ENCODE results near the gene TENT5A.
"Not testable (repeated sequence)": the region's sequence is repeated elsewhere in the genome, so short reads cannot be mapped to it uniquely, and the experiment has no call there.

The TENT5A gene

DNA sequence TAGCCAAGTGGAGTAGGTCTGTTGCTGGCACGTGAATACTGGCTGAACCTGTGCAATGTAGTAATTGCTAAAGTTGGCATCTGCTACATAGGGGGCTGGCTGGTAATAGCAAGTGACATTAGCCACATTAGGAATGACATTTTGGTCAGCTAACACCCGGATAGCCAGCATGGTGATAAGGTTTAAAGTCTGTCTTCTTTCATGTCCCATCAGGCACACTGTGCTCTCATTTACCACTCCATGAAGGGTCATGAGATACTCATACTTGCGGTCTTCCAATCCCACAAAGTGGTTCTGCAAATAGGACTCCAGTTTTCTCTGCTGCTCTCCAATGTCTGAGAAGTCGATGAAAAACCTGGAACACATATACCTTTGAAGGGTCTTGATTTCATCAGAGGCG lies 2.8 kb downstream of the TENT5A start:
- DNase-seq = no peak

DNA sequence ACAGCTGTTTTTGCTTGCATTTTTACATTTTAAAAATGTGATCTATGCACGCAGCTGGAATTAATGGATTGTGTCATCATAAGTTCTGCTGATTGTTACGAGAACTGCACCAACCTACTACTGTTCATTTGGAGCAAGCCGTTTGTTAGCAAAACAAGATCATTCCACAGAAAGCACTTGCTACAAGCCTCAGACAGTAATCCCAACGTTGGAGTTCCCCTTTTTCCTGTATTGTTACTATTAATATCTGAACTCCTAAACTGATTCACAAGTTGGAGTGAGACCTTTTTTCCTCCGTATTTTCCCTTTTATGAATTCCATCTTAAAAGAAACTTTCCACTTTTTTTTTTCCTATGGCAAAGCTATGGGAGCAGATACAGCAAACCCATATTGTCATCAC lies 3.5 kb downstream of the TENT5A start:
- no peak for DNase-seq

DNA sequence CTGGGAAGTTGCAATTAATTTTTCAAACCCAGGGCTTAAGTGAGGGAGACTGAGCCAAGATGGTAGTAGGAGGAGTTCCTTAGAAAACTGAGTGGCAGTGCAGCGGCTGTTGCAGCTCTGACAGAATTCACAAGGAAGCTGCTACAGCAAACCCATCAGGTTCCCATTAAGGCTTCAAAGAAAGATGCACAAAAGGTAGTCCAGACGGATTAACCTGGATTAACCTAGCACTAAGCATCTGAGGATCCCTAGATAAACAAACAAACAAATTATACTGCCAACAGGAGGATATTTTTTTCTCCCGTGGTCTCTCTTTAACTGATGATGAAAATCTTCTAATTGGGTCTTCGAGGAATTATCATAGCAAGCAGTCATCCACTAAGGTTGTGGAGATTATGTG lies 5.2 kb downstream of the TENT5A start:
- DNase-seq = peak; percentile 77

DNA sequence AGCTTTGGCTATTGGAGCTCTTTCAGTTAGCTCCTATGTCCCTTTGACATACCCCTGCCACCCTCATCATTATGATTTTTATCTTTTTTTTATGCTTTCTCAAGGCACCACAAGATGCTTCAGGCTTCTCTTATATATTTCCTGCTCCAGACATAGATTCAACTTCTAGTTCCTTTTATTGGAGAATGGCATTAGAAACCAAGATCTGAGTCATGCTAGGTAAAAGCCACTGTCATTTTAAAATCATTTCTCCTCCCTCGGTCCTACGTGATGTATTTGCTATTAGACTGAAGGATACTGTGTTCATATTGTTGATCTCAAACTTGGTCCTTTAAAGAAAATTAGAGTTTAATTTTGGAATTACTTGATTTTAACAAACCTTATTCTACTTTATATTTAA lies 8.3 kb downstream of the TENT5A start:
- DNase-seq = no peak

DNA sequence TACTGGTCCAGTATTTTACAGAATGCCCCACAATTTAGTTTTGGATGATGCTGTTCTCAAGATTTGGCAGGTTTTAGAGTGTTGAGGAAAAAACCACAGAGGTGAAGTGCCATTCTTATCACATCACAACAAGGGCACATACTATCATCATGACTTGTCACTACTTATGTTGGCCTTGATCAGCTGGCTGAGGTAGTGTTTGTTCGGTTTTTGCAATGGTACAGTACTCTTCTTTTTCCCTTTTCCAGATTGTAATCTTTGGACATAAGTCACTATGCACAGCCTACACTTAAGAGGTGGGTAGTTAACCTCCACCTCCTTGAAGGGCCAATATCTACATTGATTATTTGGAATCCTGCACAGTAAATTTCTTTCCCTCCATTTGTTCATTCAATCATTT lies 8.8 kb downstream of the TENT5A start:
- no peak for DNase-seq

DNA sequence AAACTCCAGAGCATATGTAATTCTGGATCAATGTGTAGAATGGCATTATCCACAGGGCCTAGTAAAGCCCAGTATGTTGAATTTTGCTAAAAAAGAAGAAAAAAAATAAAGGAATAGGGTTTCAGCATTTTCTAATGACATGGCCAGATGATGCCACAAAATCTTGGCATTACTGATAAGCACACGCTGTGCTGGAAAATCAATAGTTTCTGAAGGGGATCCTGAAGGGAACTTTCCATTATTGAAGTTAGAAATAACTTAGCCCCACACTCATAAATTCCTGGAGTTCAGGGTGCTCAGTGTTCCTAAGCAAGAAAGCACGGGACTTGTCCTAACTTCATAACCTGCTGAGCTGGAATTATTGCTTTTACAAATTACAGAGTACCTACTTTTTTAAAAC lies 10.8 kb downstream of the TENT5A start:
- no peak for DNase-seq

DNA sequence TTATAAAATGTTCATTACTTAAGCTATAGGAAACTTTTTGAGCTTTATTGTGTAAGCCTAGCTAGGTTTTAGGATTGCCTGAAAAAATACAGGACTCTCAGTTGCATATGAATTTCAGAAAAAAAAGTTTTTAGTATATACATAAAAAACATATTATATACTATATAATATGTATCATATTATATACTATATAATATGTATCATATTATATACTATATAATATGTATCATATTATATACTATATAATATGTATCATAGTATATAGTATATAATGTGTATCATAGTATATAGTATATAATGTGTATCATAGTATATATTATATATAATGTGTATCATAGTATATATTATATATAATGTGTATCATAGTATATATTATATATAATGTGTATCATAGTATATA lies 11.9 kb downstream of the TENT5A start:
- not testable (repeated sequence) for DNase-seq

DNA sequence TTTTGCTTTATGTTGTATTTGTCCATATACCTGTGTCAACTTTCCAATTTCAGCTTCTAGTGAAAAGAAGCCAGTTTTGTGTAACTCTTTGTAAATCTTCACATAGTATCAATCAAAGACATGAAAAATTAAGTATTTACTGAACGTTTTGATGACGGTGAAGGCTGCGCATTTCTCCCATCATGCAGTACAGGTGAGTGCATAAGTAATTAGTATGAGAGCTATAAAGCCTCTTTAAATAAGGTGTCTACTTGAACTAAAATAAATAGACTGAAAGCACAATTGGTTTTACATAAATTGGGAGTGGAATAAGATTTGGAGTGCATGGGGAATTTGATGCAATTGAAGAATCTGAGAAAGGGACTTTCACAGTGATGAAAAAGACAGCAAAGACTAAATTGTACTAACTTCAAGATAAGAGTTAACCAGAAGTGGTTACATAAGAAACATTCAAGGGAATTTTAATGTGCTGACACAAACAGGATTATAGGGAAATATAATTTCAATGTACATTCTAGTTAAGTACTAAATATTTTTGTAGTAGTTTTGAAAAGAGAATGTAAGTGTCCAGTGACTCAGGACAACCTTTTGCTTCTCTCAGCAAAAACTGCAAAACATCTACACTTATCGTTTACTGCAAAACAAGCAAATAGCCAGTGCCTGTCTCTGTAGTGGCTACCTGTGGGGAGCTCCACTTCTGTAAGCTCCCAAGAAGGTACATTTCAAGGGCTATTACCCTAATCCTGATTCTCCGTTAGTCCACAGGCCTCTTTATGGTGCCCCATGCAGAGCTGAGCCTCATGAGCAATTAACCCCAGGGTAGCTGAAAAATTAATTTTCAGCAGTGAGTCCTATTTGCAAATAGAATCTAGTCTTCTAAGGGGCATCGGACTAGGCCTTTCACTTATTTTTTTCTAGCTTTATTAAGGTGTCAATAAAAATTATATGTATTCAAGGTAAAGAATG lies 13.0 kb downstream of the TENT5A start:
- no peak for DNase-seq

DNA sequence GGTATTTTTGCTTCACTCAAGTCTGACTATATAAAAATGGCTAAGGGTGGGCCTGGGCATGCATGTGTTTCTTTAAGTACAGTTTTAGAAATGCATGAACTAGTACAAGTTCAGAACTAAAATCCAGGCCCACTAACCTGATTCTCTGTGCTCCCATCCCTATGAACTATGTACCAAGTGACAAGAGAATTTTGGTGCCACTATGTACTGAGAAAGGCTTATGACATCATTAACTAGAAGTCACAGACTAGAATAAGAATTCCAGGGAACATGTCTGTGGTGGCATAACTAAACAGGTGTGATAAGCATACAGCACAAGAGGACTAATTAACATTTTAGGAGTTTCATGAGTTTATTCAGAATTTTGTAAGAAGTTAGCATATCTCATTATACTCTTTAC lies 16.1 kb downstream of the TENT5A start:
- no peak for DNase-seq

DNA sequence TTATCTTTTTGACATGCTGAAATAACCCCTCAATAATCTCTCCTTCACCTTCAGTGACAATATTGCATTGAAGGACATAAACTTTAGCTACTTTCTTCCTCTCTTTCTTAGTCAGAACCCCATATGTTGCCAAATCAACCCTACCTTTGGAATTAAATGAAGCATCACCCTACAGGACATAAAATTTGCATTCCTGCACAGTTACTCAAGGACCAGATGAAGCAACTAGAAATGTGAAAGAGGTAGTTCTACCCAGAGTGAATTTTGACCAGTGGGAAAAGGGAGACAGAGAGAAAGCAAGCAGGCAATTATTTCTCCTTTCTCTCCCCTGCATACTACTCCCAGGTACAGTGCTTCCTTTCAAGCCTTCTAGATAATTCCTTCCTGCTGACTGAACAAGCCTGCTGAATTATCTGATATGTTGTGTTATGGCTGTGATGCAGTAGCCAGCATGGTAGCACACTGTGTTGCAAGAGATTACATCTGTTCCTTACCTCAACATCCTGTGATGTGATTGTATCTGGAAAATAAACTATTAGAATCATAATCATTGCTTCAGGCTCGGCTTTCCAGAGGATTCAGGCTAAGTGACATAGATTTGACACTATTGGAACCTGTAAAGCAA lies 16.6 kb downstream of the TENT5A start:
- DNase-seq = no peak

DNA sequence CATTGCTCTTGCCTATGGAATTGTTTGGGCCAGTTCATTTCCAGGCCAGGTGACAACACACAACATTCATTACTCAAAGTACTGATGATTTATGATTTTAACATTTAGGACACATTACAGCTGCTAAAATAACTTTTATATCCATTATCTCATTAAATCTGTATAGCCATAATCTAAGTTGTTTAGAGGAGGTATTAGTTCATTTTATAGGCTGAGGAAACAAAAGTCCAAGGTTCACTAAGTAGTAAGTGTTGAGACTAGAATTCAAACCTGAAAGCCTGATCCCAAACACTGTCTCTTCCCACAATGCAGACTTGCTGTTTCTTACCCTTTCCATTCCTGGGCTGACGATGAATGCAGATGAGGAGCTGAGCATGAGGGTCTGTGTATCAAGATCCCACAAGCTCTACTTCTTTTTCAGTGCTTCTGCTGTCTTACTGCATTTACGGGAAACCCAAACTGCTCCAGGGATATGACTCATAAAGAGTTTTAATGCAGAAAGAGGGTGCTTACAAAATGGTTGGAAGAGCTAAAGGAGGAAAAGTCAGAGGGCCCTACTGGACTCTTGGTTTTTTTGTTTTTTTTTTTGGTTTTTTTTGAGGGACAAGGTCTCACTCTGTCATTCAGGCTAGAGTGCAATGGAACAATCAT lies 17.9 kb downstream of the TENT5A start:
- no peak for DNase-seq

DNA sequence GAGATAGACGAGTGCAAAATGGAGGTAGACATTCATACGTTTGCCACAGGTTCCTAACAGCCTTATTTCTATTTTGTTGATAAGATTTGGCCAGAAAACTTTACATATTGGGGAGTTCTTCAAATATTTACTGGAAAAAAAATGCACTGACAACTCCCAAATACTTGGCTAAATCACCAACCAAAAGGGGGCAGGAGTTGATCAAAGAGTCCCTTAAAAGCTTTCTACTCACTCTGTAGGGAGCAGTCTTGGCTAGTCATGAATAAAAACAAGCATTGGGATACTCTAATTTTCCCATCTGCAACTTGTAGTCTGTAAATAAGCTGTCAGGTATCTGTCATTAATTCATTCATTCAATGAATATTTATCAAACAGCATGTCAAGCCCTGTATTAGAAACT lies 18.4 kb downstream of the TENT5A start:
- no peak for DNase-seq

DNA sequence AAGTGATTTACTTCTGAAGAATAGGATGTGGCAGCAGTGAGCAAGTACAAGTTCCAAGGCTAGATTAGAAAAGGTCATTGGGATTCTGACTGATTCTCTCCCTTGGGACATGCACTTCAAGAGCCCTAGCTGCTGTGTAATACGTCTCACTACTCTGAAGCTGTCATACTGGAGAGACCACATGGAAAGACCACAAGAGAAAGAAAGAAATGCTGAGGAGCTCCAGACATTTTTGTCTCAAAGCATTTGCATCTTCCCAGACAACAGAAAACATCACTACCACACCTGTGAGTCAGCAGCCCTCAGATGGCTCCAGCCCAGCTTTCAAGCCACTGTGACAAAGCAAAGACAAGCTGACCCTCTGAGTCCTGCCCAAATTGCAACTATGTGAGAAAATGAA lies 20.7 kb downstream of the TENT5A start:
- no peak for DNase-seq

DNA sequence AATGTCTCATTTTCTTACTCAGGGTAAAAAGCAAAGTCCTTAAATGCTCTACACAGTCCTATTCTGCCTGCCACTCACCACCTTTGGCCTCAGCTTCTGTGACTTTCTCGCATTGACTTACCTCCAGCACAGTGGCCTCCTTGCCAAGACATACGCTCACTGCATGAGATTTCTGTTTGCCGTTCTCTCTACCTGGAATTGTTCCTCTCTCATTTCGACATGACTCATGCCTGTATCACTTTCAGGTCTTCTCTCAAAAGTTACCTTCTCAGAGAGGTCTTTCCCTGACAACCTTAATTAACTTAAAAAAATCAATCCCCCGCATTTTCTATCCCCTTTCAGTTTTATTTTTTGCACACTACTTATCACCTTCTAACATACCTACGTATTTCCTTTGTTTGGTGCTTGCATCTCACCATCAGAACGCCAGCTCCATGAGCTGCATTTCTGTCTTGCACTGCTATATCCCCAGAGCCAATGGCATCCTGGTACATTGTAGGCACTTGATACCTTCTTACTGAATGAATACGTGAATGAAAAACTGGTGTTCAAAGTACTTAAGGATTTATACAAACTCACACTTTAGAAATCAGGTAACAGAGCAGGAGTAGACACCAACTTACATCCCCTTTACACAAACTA lies 24.5 kb downstream of the TENT5A start:
- DNase-seq = no peak

DNA sequence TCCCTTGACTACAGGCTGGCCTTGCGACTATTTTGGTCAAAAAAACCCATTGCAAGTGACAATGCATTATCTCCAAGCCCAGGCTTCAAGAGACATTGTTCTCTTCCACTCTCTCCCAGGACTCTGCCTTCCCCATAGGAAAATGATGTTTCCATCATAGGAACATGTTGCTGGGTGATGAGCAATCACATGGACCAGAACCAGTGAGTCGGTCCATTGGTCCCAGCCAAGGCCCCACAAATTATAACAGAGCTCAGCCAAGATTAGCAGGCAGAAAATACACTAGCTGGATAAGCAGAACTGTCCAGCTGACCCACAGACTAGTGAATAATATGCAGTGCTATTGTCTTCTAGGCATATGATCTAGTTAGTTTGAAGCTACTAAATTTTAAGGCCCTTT lies 27.4 kb downstream of the TENT5A start:
- no peak for DNase-seq

DNA sequence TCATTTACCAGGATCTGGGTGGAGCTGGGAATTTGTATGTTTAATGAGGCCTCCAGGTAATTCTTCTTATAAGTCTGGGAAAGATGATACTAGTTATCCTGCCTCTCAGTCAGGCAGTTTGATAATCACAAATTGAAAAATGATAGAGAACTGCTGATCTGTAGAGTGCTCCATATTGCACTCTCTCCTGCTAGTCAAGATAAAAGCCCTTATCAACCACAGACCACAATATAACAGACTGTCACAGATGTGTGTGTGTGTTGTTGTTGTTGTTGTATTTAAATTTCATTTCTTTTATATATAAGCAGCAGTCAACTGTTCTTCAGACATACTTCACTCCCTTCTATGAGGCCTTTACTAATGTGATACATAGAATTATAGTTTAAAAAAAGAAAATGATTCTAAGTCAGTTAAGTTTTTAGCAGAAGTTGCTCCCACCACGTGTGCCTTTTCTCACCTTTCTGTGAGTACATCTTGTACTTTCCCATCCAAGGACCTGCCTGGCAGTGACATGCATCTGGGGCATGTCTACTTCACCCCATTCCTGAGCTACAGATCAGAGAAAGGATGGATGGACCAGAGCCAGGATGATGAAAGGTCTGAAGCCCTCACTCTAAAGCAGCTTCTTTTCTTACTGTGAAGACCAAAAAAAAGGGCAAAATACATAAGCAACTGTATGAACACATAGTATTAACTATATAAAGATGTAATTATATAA lies 29.8 kb downstream of the TENT5A start:
- no peak for DNase-seq

DNA sequence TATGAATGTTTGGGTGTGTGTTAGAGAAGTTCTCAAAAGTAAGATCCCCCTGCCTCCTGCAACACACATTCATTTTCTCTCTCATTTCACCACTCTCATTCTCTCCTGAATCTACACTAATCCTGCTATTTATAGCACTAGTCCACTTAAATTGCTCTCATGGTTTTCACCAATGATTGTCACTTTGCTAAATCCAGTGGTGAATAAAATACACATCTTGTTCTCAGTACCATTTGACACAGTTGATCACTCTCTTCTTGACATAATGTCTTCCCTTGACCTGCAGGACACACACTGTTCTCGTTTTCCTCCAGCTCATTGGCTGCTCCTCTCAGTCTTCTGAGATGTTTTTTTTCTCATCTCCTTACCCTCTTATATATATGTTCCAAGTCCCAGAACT lies 32.1 kb downstream of the TENT5A start:
- no peak for DNase-seq

DNA sequence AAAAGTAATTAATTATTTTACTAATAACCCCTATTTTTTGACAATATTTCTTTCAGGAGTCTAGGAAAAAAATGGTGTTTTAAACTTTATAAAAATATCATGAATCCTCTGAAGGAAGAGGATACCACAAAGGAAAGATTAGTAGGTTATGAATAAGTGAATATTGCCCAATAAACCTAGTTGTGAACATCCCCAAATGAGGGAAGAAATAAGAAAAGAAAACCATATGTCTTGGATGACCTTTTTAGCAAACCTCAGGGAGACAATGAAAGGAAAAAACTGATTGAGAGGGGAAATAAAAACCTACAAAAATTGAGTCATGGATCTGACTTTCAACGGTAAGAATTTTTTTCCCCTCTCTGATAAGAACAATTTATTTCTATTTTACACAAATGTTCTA lies 34.4 kb downstream of the TENT5A start:
- no peak for DNase-seq

DNA sequence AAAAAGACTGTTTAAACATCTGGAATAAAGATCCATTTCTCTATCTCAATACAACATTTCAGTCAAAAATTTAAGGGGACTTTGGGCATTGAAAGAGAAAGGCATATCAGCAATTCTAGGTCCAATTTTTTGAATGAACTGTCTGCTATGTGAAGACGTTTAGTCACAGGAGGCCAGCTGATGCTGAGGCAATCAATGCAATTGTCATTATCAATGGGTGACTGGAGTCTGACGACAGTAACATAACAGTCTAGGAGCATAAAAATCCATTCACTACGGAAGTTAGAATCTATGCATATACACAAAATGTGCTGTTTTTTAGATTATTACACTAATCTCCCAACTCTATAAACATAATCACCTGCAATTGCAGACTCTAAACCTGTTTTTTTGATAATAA lies 37.8 kb downstream of the TENT5A start:
- DNase-seq = no peak

DNA sequence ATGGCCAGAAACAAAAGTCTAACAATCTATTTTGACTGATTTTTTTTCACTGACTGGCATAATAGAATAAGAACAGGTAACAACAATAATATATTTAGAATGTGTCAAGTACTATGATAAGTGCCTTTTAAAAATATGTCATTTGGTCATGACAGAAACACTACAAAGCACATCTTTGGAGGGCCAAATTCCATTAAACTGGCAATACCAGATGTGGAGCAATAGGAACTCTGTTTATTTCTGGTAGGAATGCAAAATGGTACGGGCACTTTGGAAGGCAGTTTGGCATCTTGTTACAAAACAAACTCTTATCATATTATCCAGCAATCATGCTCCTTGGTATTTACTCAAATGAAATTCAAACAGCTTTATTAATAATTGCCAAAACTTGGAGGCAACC lies 39.3 kb downstream of the TENT5A start:
- DNase-seq = no peak

DNA sequence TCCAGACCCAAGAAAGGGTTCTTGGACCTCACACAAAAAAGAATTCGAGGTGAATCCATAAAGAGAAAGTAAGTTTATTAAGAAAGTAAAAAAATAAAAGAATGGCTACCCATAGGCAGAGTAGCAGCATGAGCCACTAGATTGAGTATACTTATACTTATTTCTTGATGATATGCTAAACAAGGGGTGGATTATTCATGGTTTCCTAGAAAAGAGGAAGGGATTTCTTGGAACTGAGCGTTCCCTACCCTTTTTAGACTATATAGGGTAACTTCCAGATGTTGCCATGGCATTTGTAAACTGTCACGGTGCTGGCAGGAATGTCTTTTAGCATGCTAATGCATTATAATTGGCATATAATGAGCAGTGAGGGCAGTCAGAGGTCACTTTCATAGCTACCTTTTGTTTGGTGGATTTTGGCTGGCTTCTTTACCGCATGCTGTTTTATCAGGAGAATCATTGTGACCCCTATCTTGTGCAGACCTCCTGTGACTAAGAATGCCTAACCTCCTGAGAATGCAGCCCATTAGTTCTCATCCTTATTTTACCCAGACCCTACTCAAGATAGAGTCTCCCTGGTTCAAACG lies 44.3 kb downstream of the TENT5A start:
- no peak for DNase-seq

DNA sequence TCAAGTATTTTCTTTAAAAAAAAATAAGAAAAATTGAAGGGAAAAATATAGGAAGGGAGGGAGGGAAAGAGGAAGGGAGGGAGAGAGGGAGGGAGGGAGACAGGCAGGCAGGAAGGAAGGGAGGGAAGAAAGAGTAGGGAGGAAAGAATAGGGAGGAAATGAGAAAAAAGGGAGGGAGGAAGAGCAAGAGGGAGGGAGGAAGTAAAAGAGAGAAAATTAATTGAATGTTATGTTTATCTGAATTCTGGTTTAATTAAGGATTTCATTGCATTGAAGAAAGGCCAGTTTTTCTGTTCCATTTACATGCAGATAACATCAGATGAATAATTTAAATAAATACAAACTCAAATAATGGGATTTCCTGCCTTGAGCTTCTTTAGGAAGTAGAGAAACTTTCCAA lies 47.8 kb downstream of the TENT5A start:
- DNase-seq = no peak

DNA sequence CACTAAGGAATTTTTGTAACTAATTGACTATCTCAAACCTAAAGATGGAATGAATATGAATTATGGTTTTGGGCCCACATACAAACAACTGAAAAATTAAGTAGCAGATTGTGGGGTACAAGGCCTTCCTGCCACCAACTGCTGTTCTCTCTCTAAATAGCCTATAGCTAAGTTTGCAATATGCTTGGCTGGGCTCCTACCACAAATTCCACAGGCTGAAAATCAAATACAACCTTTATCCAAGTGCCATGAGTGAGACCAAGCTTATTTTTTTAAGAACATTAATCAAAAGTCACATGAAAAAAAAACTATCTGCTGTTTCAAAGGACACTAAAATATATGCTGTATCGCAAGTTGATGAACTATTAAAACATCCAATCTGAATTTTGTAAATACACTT lies 52.1 kb downstream of the TENT5A start:
- DNase-seq = no peak

Data from NCI-H82 (cell line).